Renal cortex interstitium (tissue), 11 donors: ENCODE results near the gene TPK1. TPM values are rescaled to one million over a fixed set of nuclear protein-coding genes. Genes with fewer than 3 reads are reported as not detected.
A peak's percentile ranks its signal among the peaks of the same experiment; 100 is the strongest.
"Not testable (repeated sequence)": the region's sequence is repeated elsewhere in the genome, so short reads cannot be mapped to it uniquely, and the experiment has no call there.

ENCODE experiments used
- DNase-seq, 11 donors: peaks; one replicate each; pipeline ENCODE4 v3.0.0-alpha.2; 2013; ENCODE audit warnings: low read depth in 9 of 11, low spot score in 4 of 11; ENCODE audit errors: extremely low read depth in 1 of 11
- polyA plus RNA-seq, 3 donors: library from polyadenylated mRNA; unstranded; fragments of 120-200 nt; gene quantifications; one replicate each; pipeline ENCODE4 v1.2.1, GENCODE V29; 2013; ENCODE audit not compliant: insufficient read length in 3 of 3

TPK1 gene
- polyA plus RNA-seq, 3 donors: 8.6 to 9.9 (median 8.9) TPM

DNA sequence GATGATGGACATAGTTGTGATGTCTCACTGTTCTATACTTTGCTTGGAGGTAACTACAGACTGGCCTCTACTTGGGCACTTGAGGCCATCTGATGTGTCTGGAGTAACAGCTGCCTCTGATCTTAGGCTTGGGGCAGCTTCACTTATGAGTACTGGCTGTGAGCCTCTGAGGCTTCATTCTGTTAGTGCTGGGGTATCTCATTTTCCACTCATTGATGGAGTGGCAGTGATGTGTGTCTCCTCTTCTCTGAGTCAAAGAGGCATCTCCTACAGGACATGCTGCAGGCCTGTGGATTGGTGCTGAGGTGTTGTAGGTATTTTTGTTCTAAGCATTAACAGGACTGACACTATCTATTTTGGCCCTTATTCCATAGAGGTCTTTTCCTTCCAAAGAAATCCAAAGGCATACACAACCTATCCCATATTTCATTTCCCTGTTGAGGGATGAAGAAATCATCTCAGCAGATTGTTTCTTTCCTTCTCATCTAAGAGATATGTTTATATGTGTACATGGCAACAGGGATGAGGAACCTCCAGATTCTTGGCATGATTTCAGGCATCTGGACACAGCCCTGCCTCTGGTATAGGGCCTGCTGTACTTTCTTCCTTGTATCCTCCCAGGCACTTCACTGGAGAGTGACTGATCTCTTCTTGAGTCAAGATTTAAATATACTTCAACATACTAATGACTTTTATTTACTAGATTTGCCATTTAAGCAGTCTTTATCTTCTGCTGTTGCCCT is 366.7 kb downstream of the TPK1 start:
- DNase-seq: no peak

DNA sequence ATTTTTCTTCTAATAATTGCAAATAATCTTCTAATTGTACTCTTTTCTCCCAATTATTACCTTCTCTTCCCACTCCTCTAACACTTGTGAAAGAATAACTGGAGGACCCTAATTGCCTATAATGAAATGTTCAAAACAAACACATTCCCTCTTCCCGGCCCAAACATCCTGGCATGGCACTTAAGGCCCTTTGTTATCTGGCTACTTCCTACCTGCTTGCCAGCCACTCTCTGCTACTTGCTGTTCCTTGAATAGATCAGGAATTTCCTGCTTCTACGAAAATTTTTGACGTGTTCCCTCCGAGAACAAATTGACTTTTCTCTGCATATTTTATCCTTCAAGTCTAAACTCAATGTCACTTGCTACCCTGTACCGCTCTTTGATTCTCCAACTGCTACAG is 376.2 kb downstream of the TPK1 start:
- DNase-seq: no peak

DNA sequence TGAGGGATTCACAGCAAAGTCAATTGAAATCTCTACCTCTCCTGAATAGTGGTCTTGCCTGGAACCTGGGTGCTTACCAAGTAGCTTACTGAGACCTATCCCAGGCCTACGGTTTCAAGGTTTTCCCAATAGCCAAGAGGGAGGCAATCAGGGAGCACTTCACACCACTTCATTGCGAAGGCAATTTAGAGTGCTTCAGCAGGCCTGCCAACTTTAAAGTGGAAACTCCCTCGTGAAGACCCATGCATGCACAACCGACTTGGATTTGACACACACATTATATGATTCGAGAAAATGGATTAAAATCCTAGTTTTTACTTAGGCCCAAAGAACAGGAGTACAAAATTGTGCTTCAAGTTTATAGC is 380.8 kb downstream of the TPK1 start:
- no peak for DNase-seq

DNA sequence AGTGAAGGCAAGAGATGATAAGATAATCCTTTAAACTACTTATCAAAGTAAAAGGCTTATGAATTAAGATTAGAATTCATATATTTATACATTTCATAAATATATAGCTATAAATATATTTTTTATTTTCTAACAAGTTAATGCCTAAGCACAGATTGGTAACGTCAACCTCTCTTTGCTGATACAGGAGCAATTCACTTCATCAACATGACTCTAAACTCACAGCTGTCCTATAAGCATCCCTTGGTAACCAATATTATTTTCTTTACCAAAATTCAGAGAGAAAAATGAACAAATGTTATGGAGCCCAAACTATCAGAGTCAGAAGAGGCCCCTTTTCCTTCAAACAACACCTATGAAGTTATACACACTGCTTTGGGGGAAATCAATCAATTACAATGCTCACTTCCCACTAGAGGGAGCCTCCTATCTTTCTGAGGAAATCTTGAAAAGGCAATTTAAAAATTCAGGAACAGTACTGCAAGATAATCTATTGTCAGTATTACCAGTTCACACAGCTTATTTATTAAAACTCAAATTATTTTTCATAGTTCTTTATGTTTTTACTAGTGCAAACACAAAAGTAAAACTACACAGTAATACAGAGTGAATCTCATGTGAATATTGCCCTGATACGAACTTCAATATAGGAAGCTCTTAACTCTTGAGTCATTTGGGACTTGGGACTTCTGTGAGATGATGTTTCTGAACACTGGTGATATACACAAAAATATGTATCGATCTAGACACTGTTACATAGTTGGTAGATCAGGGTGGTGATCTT is 381.4 kb downstream of the TPK1 start:
- no peak for DNase-seq

DNA sequence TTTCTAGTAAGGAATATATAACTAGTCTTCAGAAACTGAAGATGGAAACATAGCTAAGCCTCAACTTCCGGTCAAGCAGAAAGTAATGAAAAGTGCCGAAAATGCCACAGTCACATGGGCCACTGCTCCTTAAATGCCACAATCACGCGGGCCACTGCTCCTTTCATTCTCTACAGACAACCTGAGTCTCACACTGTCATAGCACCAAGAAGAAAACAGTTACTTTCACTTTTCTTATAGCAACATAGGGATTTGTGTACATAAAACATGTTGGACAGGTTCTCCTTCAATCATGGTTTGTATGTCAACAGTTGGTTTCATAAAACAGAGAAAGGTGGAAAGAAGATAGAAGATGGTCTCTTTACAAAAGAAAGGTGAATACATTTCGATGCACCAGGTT is 383.8 kb downstream of the TPK1 start:
- DNase-seq: no peak

DNA sequence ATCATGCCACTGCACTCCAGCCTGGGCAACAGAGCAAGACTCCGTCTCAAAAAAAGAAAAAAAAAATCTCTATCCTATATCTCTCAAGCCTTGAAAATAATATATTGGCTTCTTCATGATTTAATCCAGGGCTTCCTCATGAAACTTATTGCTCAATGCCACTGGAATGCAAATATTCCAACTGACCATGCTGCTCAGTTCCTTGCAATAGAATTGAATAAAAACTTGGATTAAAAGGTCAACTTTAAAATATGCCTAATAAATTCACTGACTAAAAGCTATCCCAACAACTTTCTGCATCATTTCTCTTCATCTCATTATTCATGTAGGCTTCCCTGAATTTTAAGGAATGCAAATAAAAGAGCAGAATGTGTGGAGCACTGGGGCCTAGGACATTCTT is 390.3 kb downstream of the TPK1 start:
- DNase-seq: no peak

DNA sequence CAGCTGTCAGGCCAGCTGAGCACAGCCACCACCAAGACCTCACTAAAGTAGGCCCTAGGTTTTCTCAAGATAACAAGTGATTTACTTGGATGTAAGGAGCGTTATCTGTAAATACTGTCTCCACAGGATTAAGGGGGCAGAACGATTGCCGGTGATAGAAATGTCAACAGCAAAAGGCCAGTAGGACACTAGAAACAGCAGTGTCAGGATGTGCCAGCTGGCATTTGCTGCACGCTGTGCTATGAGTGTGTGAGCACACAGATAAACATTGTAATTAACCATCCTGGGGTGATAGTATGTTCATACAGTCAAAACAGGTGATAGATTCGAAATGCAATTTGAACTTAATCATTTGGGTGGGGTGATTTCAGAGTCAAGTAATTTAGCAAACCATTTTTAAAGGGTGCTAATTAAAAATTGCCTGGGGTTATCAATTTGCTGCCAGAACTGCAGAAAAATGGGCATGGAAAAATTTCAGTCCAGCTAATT is 396.1 kb downstream of the TPK1 start:
- no peak for DNase-seq

DNA sequence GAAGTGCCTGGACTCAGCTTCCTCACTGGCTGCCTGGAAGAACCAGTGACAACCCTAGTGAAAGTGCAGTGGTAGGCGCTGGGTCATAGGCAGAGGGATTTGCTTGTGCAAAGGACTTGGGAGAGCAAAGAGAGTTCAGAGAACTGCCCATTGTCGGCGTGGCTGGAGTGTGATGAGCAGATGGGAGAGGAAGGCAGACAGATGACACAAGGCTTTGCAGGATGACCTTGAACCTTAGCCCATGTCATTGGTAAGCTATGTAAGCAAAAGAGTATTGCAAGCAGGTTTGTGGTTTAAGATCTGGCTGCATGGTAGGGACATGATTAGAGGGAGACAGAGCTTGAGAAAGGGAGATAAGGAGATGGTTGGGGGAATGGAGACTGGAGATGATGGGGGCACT is 397.1 kb downstream of the TPK1 start:
- no peak for DNase-seq

DNA sequence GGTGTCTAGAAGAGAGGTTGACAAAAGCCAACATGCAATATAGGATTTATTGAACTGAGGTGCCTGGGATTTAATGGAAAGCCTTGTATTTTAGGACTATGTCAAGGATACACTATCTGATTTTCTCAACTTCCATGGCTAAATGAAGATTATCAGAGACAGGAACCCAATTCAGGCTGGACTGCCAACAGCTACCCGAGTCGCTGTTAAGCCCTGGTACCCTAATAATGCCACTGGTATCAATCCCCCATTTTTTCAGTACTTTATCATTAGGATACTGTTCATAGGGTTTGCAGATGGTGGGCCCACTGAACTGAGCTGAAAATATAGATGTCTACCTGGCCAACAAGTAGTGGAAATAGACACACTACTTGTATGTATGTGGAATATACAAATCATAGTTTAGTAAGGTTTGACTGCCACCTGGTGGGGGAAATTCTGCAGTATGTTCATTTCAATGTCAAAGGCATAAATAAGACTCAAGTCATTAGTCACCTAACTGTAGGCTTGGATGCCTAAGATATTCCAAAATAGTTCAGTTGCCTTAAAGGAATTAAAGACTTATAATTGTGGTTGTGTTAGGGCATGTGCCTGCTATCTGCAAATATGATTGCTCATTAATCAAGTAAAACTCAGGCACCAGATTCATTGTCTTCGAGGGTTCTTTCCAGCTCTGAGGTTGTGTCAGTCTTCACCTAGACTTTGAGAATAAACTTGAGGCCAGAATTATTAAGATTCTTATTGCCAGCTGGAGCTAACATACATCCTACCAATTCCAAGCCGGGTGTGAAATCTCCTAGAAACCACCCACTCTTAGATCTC is 398.3 kb downstream of the TPK1 start:
- DNase-seq: peak; percentile 36 to 87 (median 62)

DNA sequence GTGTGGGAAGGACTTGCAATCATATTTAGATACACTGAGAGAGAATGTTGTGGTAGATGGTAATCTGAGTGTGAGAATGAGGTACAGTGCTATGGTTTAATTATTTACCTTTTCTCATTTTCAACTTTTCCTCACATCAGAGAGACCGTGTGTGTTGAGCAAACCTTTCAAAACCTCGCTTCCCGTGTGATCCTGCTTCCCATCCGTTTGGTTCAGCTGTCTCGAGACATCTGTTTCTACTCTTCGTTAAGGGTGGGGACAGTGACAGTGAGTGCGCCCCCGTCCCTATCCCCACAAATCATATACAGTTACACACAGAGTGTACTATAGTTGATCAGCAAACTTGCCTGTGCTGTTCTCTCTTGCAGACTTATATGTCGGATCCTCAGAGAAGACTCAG is 399.4 kb downstream of the TPK1 start:
- DNase-seq: no peak

DNA sequence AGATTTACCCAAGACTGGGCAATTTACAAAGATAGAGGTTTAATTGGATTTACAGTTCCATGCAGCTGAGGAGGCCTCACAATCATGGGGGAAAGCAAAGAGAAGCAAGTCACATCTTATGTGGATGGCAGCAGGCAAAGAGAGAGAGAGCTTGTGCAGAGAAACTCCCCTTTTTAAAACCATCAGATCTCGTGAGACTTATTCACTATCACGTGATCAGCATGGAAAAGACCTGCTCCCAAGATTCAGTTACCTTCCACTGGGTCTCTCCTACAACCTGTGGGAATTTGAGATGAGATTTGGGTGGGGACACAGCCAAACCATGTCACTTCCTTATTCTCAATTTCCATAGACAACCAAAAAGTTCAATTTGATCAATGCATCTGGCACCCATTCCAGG is 407.4 kb downstream of the TPK1 start:
- DNase-seq: no peak

DNA sequence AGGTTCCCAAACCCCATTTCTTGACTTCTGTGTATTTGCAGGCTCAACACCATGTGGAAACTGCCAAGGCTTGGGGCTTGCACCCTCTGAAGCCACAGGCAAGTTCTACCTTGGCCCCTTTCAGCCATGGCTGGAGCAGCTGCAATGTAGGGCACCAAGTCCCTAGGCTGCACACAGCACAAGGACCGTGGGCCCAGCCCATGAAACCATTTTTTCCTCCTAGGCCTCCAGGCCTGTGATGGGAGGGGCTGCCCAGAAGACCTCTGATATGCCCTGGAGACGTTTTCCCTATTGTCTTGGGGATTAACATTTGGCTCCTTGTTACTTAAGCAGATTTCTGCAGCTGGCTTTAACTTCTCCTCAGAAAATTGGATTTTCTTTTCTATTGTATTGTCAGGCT is 408.3 kb downstream of the TPK1 start:
- DNase-seq: not testable (repeated sequence)

DNA sequence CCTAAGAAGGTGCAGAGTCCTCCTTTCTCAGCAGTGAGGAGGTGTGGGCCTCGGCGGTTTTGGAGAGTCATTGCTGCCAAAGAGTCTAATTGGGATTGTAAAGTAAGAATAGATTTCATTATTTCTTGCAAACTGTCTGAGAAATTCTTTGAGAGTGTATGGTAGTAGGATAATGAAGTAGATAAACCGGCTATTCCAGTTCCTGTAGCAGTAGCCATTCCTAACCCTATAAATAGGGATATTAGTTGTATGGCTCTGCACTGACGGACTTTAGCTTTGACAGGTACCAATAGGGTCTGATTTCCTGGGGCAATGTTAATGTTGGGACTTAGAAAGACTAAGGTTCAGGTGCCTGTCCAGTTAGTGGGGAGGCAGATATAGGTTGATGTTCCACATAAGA is 416.9 kb downstream of the TPK1 start:
- DNase-seq: not testable (repeated sequence)

DNA sequence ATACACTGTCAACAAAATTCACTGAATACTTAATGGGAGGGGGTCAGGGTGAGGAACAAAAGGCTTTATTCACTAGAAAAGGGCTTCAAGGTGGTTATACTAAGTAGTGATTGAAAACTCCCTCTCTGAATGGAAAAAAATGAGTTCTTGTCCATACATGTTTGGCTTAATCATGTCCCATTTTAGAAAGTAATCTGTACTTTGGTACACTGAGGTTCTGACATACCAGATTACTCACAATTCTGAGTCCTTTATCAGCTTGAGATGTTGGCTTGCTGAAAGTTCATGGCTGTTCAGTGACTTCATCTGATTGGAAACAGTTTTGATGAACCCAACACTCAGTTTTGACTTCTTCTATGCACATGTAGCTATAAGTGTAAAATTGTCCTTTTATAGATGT is 419.5 kb downstream of the TPK1 start:
- DNase-seq: no peak

DNA sequence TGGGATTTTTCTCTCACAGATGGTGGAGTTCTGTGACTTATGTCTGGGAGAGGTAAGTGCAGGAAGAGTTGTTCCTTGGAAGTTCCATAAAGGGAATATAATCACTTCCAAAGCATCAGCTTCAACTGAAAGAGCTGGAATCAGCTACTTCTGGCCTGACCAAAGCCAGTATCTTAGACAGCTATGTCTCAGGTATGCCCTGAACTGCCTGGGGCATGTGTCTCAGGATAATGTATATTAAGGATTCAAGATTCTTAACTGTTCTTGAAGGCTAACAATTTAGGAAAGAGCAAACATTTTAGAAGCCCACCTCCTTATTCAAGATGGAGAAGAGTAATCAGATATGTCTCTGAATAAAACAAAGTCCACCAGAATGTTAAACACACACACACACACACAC is 420.0 kb downstream of the TPK1 start:
- no peak for DNase-seq

DNA sequence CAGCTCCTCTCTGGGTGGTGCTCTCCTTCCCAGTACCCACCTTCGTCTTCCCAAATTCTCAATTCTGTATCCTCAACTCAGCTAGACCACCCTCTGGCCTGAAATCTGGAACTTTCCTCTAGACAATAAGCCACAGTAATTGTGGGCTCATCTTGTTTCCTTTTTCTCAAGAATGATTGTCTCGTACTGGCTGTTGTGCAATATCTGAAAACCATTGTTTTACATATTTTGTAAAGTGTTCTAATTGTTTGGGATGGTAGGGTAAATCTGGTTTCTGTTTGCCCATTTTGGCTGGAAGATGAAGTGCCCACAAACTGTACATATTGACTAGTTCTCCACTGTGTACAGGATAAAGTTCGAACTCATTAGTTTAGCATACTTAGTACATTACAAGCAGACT is 421.0 kb downstream of the TPK1 start:
- no peak for DNase-seq

DNA sequence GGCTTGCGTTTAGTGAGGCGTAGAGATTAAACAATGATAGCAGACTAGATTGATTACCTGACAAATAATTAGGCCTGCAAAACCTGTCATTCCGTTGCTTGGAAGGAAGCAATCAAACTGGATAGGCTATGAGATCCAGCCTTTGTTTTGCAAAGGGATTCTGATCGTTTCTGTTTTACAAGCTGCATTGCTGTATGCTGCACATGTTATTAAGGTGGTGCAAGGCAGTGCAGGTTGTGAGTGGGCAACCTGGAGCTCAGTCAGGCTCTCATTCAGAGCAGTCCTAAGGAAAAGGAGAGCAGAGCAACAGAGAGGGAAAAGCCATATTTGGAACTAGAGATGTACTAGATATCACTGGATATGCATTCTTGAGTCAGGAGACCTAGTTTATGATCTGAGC is 425.4 kb downstream of the TPK1 start:
- no peak for DNase-seq

DNA sequence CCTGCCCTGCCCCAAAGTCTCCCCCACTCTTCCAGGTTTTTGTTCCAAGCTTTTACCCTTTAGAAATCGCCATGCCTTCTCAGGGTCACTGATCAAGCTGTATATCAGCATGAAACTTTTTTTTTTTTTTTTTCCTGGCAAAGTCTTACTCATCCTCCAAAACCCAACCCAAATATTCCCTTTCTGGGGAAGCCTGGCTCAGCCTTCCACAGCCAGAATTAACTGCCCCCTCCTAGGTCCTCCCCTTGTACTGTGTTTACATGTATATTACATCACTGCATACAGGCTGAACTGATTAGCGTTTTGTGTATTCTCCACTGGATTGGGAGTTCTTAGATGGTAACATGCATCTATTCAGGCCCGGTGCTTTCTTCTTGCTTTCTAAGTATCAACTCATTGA is 427.7 kb downstream of the TPK1 start:
- no peak for DNase-seq

DNA sequence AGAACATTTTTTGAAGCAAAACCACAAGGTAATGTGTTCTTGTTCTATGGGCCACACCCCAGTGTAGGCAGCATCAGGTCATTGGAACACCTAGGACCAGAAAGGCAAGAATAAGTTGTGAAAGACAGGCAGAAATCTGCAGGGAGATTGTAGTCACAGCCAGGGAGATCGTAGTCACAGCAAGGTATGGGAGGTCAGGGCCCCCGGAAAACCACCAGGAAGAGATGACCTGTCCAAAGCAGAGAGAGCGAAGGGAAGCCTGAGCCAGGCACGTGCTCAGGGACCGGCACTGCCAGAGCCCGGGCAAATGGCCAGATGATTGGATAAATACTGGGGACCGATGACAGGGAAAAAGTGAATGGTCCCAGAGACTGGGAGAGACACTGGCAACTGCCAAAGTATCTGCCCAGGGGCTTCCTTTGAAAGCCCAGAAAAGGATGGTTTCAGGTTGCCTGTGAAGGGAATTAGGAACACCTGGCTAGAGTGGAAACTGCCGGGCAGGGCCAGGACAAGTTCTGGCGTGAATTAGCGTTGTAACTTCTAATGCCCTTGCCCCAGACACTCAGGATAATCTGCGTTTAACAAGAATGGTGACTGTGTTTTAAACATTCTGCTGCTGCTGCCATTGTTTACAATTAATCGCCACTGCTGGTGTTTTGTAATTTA is 428.5 kb downstream of the TPK1 start:
- DNase-seq: no peak
